K562 (cell line): ENCODE data around the gene ATRN. TPM values are rescaled to one million over a fixed set of nuclear protein-coding genes. Genes with fewer than 3 reads are reported as not detected.

ENCODE experiments used
- ATAC-seq: fragments of 200-7000 bp; cut with Tn5 transposase; 3 replicates; pipeline ENCODE4 v1.9.1; 2020; ENCODE audit warnings: moderate library complexity
- BruUV-seq: library from RNA; stranded (reverse); fragments of 400-500 nt; replicated peaks from 2 replicates; lab custom pipeline; 2021; lab: Mats Ljungman, UMichigan
- CTCF ChIA-PET: fragments of 300-600 bp; formaldehyde crosslinking; extraction: SDS; loops from one replicate; lab custom pipeline; 2021; ENCODE audit warnings: low intra/inter-chr PET ratio; lab: Yijun Ruan, JAX
- POLR2A ChIA-PET: fragments of 300-600, 350-650 bp; sonication (Branson Sonifier 250); formaldehyde crosslinking; extraction: SDS; loops from one replicate; lab custom pipeline; 2021; ENCODE audit warnings: antibody characterized with exemption, inconsistent platforms; lab: Yijun Ruan, JAX
- DNase-seq, 4 experiments: peaks; one replicate each; pipeline versions ENCODE4 v3.0.0 to v3.0.0-alpha.2; 2011 to 2018; ENCODE audit warnings: low spot score in 3 of 4, mixed read lengths in 3 of 4; ENCODE audit errors: extremely low read depth in 1 of 4
- FAIRE-seq: peaks from 2 replicates; lab custom pipeline; 2011; peaks lifted over from hg19 to GRCh38; lab: Jason Lieb, UNC
- H2AFZ ChIP-seq: 2 replicates; pipeline ENCODE4 v1.6.0; 2011; ENCODE audit warnings: low read depth, low read length, control low read depth, inconsistent platforms
- H3K27ac ChIP-seq: fragments of 200-600 bp; 3 replicates; pipeline ENCODE4 v1.8.0; 2011; ENCODE audit warnings: low read depth, mild to moderate bottlenecking, control low read depth, inconsistent platforms, low read length, moderate library complexity, mixed read lengths; ENCODE audit errors: extremely low read depth
- H3K27me3 ChIP-seq, 2 experiments: fragments of 300-600 bp in 1 of 2; 2 replicates in 1 of 2; 3 replicates in 1 of 2; pipeline versions ENCODE4 v1.6.0 to v1.8.0; 2011; ENCODE audit warnings: inconsistent platforms in 2 of 2, low read length in 2 of 2, mild to moderate bottlenecking in 1 of 2, mixed read lengths in 1 of 2, moderate library complexity in 1 of 2; ENCODE audit not compliant: control insufficient read depth in 2 of 2, insufficient read depth in 2 of 2
- H3K36me3 ChIP-seq: fragments of 300-600 bp; 3 replicates; pipeline ENCODE4 v1.8.0; 2011; ENCODE audit warnings: mild to moderate bottlenecking, low read length, inconsistent platforms; ENCODE audit not compliant: control insufficient read depth, insufficient read depth
- H3K4me1 ChIP-seq, 2 experiments: fragments of 200-600 bp in 1 of 2; replicated peaks in 1 of 2; 2 replicates in 1 of 2; 3 replicates in 1 of 2; pipeline versions ENCODE4 v1.5.1 to v1.8.0; 2011; ENCODE audit warnings: inconsistent platforms in 2 of 2, low read length in 2 of 2, mild to moderate bottlenecking in 1 of 2, mixed read lengths in 1 of 2, moderate library complexity in 1 of 2; ENCODE audit not compliant: control insufficient read depth in 2 of 2, insufficient read depth in 2 of 2
- H3K4me2 ChIP-seq: 2 replicates; pipeline ENCODE4 v1.6.1; 2011; ENCODE audit warnings: low read length, control low read depth, inconsistent platforms, mixed read lengths; ENCODE audit not compliant: insufficient read depth
- H3K4me3 ChIP-seq: fragments of 200-600 bp; sonication (generic), shearing (Covaris generic); 2 replicates; pipeline ENCODE4 v1.5.1; 2016; ENCODE audit warnings: control low read depth, inconsistent platforms
- H3K79me2 ChIP-seq: fragments of 200-600 bp; 3 replicates; pipeline ENCODE4 v1.8.0; 2011; ENCODE audit warnings: low read length, inconsistent platforms; ENCODE audit not compliant: control insufficient read depth, insufficient read depth
- H3K9ac ChIP-seq, 2 experiments: 2 replicates each; pipeline versions ENCODE4 v1.6.0 to v1.6.1; 2011; ENCODE audit warnings: low read depth in 2 of 2, low read length in 2 of 2, control low read depth in 1 of 2, inconsistent platforms in 1 of 2, mild to moderate bottlenecking in 1 of 2, mixed read lengths in 1 of 2; ENCODE audit not compliant: insufficient read depth in 1 of 2
- H3K9me1 ChIP-seq: one replicate; pipeline ENCODE4 v1.6.0; 2011; ENCODE audit warnings: inconsistent platforms, mild to moderate bottlenecking, low read length, moderate library complexity; ENCODE audit not compliant: control insufficient read depth, insufficient read depth
- H3K9me3 ChIP-seq: replicated peaks from 2 replicates; pipeline ENCODE4 v1.5.1; 2011; ENCODE audit warnings: low read depth, low read length, inconsistent platforms; ENCODE audit not compliant: control insufficient read depth, insufficient read depth
- H4K20me1 ChIP-seq: replicated peaks from 2 replicates; pipeline ENCODE4 v1.6.1; 2011; ENCODE audit warnings: low read length, inconsistent platforms, mixed read lengths; ENCODE audit not compliant: control insufficient read depth, insufficient read depth
- ATF4 ChIP-seq: fragments of 450-650 bp; formaldehyde crosslinking; IDR thresholded peaks from 2 replicates; pipeline ENCODE4 v1.4.0; 2022; ENCODE audit warnings: mild to moderate bottlenecking, moderate library complexity
- KLF16 ChIP-seq: IDR thresholded peaks from 2 replicates; pipeline ENCODE4 v1.6.1; 2016; ENCODE audit warnings: antibody characterized with exemption
- MBD2 ChIP-seq: sonication (generic); IDR thresholded peaks from 2 replicates; pipeline ENCODE4 v1.6.1; 2016; ENCODE audit warnings: low read depth, borderline replicate concordance
- MTF1 ChIP-seq: fragments of 250-450 bp; sonication (Bioruptor Pico); IDR thresholded peaks from 2 replicates; pipeline ENCODE4 v1.9.0; 2021; ENCODE audit warnings: moderate library complexity, mild to moderate bottlenecking, inconsistent platforms, borderline replicate concordance
- ZFX ChIP-seq: sonication (generic); formaldehyde crosslinking; IDR thresholded peaks from 2 replicates; pipeline ENCODE4 v1.8.0; 2022; ENCODE audit warnings: mild to moderate bottlenecking, missing genetic modification reagents, moderate library complexity
- WGBS: fragments of 100-300 bp; shearing (Covaris generic); methylation state at CpG from one replicate; pipeline ENCODE4 v1.1.6; 2016; ENCODE audit warnings: low coverage, mixed read lengths; ENCODE audit not compliant: insufficient coverage; ENCODE audit errors: missing lambda C conversion rate; 5-methylcytosine and 5-hydroxymethylcytosine counted together
- in situ Hi-C: fragments of 300-500 bp; cut with MboI; formaldehyde crosslinking; loops from 4 replicates; pipeline ENCODE4 v1.15.0; 2018; ENCODE audit warnings: inconsistent platforms, mixed read lengths
- intact Hi-C: fragments of 100-400 bp; cut with micrococcal nuclease; formaldehyde crosslinking; loops from 2 replicates; pipeline ENCODE4 v1.14.2; 2022
- polyA plus RNA-seq, 8 experiments: library from polyadenylated mRNA; depleted of rRNA in 4 of 8; stranded (reverse) in 5 of 8; unstranded in 3 of 8; fragments of >200 nt; fragmentation: Nextera tagmentation in 2 of 8; fragmentation: Illumina TruSeq in 1 of 8; extraction: Ambion mirVana in 2 of 8; extraction: Trizol in 1 of 8; gene quantifications; 2 replicates each; pipeline versions ENCODE4 v1.2.1 to v1.2.3, GENCODE V29; 2011 to 2014; ENCODE audit warnings: inconsistent platforms in 1 of 8, missing spikeins in 1 of 8
- total RNA-seq, 7 experiments: library from RNA; depleted of rRNA in 6 of 7; stranded (reverse); fragments of >200 nt in 6 of 7; fragmentation: Illumina TruSeq in 2 of 7; extraction: Trizol in 2 of 7; gene quantifications; 2 replicates each; pipeline versions ENCODE4 v1.2.1 to v1.2.3, GENCODE V29; 2011 to 2021; ENCODE audit warnings: low replicate concordance in 1 of 7

Gene ATRN
- total and polyA plus RNA-seq, 9 of the 15 experiments (the other 6 are each of a cell fraction or from before 2014, with no cell fraction given) = 0.69 to 16.5 (median 7.6) TPM

- no peaks in the 10 kb centered on the region for H3K27me3 ChIP-seq
- intact Hi-C loops = no loop called here
- H4K20me1 ChIP-seq = no peaks in the 10 kb centered on the region
- no peaks in the 10 kb centered on the region for H3K9me3 ChIP-seq
- no peak overlapping the region for H3K4me3 ChIP-seq
- H3K9ac ChIP-seq = peak overlapping the region in 1 of 2 experiments; percentile 13; a peak in 2 of 4 replicates
- peaks cover 3 to 15% of the 10 kb centered on the region in 2 experiments; a peak in 3 of 5 replicates for H3K4me1 ChIP-seq
- in situ Hi-C loops = no loop called here
- TF ChIP-seq ZFX (peak; percentile 48; the same call in 1 of the 2 replicates), MBD2 (no peak)
- peak overlapping the region; percentile 59; the same call in 2 of the 3 replicates for H3K27ac ChIP-seq
- ATAC-seq (peak; percentile 68), FAIRE-seq (no peak), DNase-seq (peak in 2 of 4 experiments; percentile 21 to 30)
- BruUV-seq = no TSS peak
- ChIA-PET POLR2A (interaction anchor here (1.0 to 1.2 kb wide), 4 partner anchors 8 to 23 kb away, joined by 3 to 4 read pairs (median 4); no protein-coding TSS in a partner anchor), CTCF (no interaction called here)
- 37% methylated on average over 2 of the region's 2 CpGs for WGBS
- no peak overlapping the region for H3K4me2 ChIP-seq
- H3K9me1 ChIP-seq = no peaks in the 10 kb centered on the region
- no peaks in the 10 kb centered on the region for H3K79me2 ChIP-seq
- H2AFZ ChIP-seq = peak overlapping the region; percentile 91
- H3K36me3 ChIP-seq = no peaks in the 10 kb centered on the region
Measured at GRCh38 chr20:3447321-3447720, 23.5 kb upstream of the ATRN start.

GRCh38 chr20:3449319-3449718 lies 21.5 kb upstream of the ATRN start:
- no peak overlapping the region for H3K4me3 ChIP-seq
- H3K4me2 ChIP-seq = no peak overlapping the region
- BruUV-seq = no TSS peak
- no peak overlapping the region for H2AFZ ChIP-seq
- H3K79me2 ChIP-seq = no peaks in the 10 kb centered on the region
- FAIRE-seq (no peak), ATAC-seq (no peak), DNase-seq (no peak)
- WGBS = 22% methylated on average over 1 of the region's 1 CpG
- no peaks in the 10 kb centered on the region for H3K36me3 ChIP-seq
- H3K27ac ChIP-seq = no peak overlapping the region
- no peaks in the 10 kb centered on the region for H3K27me3 ChIP-seq
- H3K4me1 ChIP-seq = peaks cover 3 to 20% of the 10 kb centered on the region in 2 experiments; a peak in 3 of 5 replicates
- ChIA-PET CTCF (no interaction called here), POLR2A (no interaction called here)
- H3K9me1 ChIP-seq = no peaks in the 10 kb centered on the region
- no peak overlapping the region for H3K9ac ChIP-seq
- intact Hi-C loops = no loop called here
- no peaks in the 10 kb centered on the region for H3K9me3 ChIP-seq
- no peaks in the 10 kb centered on the region for H4K20me1 ChIP-seq
- TF ChIP-seq ATF4 (CRISPR knock-in tag) = no peak
- TF ChIP-seq MTF1 (CRISPR knock-in tag) = no peak
- no peak for TF ChIP-seq KLF16
- in situ Hi-C loops = no loop called here
